NT2/D1 (cell line): ENCODE measurements around the gene THBS3.

Source experiments
- YY1 ChIP-seq: IDR thresholded peaks from 2 replicates; pipeline ENCODE4 v1.6.1; 2011; ENCODE audit not compliant: insufficient read length, insufficient read depth
- ZNF274 ChIP-seq: IDR thresholded peaks from 2 replicates; pipeline ENCODE4 v1.6.1; 2011; ENCODE audit warnings: mild to moderate bottlenecking, low read depth, low read length

DNA sequence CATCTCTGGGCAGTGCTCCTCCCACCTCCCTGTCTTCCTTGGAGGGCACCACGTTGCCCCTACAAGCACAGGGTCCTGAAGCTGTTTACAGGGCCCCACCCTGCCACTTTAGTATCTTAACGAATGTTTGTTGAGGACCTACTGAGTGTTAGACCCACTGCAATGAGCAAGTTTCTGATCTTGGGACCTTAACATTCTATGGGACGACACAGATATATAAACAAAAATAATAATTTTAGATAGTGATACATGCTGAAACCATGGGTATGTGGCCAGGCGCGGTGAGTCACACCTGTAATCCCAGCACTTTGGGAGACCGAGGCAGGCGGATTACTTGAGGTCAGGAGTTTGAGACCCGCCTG lies 37.4 kb upstream of the THBS3 start:
- TF ChIP-seq ZNF274 (no peak), YY1 (no peak)
